ENCODE measurements around the gene NUP37. TPM values are rescaled to one million over a fixed set of nuclear protein-coding genes. Genes with fewer than 3 reads are reported as not detected.

NUP37 gene
- total and polyA plus RNA-seq, 2 of the 8 experiments (the other 6 are each of a cell fraction or from before 2014, with no cell fraction given) = 53.5 to 71.0 TPM

DNA sequence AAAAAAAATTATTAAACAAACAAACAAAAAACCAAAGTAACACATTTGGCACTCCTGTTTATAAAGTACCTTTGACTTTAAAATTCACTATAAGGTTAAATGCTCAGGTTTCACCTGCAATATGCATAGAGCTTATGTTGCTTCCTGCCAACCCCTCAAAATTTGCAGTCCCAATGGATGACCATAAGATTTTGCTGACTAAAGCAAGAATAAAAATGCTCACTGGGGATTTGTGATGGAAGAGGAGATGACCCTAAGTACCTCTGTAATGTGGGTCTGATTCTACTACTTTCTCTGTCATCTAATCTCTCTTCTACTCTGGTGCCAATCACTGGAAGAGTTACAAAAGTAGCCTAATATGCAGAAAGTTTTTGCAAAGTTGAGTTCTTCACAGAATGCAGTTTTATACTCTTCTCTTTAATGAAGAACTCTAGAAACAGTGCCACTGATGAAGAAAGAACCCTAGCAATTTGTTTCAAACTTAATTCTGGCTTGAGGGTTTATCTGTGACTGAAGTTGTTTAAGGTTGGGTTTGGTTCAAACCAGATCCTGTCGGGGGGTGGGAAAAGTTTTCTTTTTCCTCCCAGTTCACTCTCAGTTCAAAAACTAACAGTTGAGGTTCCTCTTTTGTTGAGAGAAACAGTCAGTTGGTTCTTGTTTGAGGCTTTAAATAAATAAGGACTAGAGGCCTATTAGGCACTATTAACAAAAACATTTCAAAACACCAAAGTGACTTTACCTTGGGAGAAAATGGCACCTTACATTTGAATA is 69.1 kb downstream of the NUP37 start:
- Histone ChIP-seq H2AK5ac (ENCODE audit: low read depth, low read length) (no peak overlapping the region), H4K20me1 (replicated peaks in 1 of 2; ENCODE audit: control insufficient read depth in 1 of 2, insufficient read depth in 2 of 2, low read length in 2 of 2) (no peaks in the 10 kb centered on the region), H2BK20ac (ENCODE audit: low read length) (no peak overlapping the region), H3K27me3 (replicated peaks in 1 of 4; ENCODE audit: control insufficient read depth in 3 of 4, extremely low read depth in 1 of 4, insufficient read depth in 3 of 4, low read length in 3 of 4) (no peaks in the 10 kb centered on the region), H3K23ac (ENCODE audit: insufficient read length) (no peak overlapping the region), H4K91ac (replicated peaks; ENCODE audit: insufficient read length, low read length) (no peak overlapping the region), H2BK12ac (ENCODE audit: low read depth, low read length) (no peak overlapping the region), H3K79me1 (ENCODE audit: low read depth, low read length) (no peaks in the 10 kb centered on the region), H4K8ac (ENCODE audit: extremely low read depth, insufficient read depth, low read length) (no peak overlapping the region), H3K9me3 (ENCODE audit: insufficient read depth in 2 of 2, low read depth in 1 of 2, low read length in 1 of 2) (no peaks in the 10 kb centered on the region), H2BK120ac (replicated peaks; ENCODE audit: low read depth, low read length) (no peak overlapping the region), H3K23me2 (ENCODE audit: low read depth, low read length) (no peaks in the 10 kb centered on the region), H3K79me2 (ENCODE audit: control insufficient read depth in 1 of 2, insufficient read depth in 2 of 2, low read length in 2 of 2) (no peaks in the 10 kb centered on the region), H3K18ac (ENCODE audit: extremely low read depth, low read length) (no peak overlapping the region), H3K4me3 (ENCODE audit: extremely low read depth in 1 of 4, insufficient read depth in 2 of 4, low read depth in 3 of 4, low read length in 4 of 4) (no peak overlapping the region), H3K14ac (ENCODE audit: insufficient read length) (no peak overlapping the region), H2BK5ac (ENCODE audit: low read depth, low read length) (no peak overlapping the region), H3K4me2 (ENCODE audit: insufficient read depth in 1 of 2, low read depth in 2 of 2, low read length in 2 of 2) (no peak overlapping the region), H2AFZ (ENCODE audit: low read length) (no peak overlapping the region), H3K36me3 (ENCODE audit: control insufficient read depth in 2 of 4, insufficient read depth in 4 of 4, low read length in 3 of 4) (no peaks in the 10 kb centered on the region), H4K5ac (ENCODE audit: insufficient read length, low read depth, low read length) (no peak overlapping the region), H3K56ac (replicated peaks; ENCODE audit: insufficient read length, low read depth, low read length) (no peak overlapping the region), H3K9ac (replicated peaks in 1 of 4; ENCODE audit: extremely low read depth in 1 of 4, low read depth in 3 of 4, low read length in 3 of 4) (no peak overlapping the region), H3K4ac (replicated peaks; ENCODE audit: insufficient read length, low read depth, low read length) (no peak overlapping the region), H3K27ac (ENCODE audit: low read depth, low read length) (no peak overlapping the region), H3K4me1 (replicated peaks in 1 of 4; ENCODE audit: control insufficient read depth in 3 of 4, insufficient read depth in 4 of 4, low read length in 3 of 4) (no peaks in the 10 kb centered on the region), H2BK15ac (ENCODE audit: low read length) (no peak overlapping the region)
- POLR2A ChIA-PET (ENCODE audit: partially characterized antibody) = no interaction called here
- CTCF ChIA-PET (ENCODE audit: partially characterized antibody) = interaction anchor here (0.6 kb wide), 1 partner anchor 766 kb away, joined by 3 read pairs; no protein-coding TSS in a partner anchor
- 76% methylated on average over 1 of the region's 1 CpG; no CpG with 5 or more reads in 1 of the 2 experiments for WGBS, 2 experiments (ENCODE audit: extremely low coverage in 1 of 2, insufficient coverage in 1 of 2, insufficient read length in 1 of 2, insufficient replicate concordance in 2 of 2, low coverage in 1 of 2, low lambda C conversion rate in 2 of 2, missing lambda C conversion rate in 1 of 2)
- DNase-seq (ENCODE audit: low read depth in 1 of 2, low spot score in 2 of 2) (no peak), FAIRE-seq (no peak)
- TF ChIP-seq ZNF274 (IDR thresholded peaks at IDR 0.05; ENCODE audit: borderline replicate concordance, extremely low read depth, low read length) (no peak), SRF (IDR thresholded peaks at IDR 0.05; ENCODE audit: low read depth, low read length) (no peak), GABPA (IDR thresholded peaks at IDR 0.05; ENCODE audit: borderline replicate concordance, insufficient read depth, low read length) (no peak), JUN (IDR thresholded peaks at IDR 0.05; ENCODE audit: low read depth, low read length) (no peak), CREB1 (IDR thresholded peaks at IDR 0.05) (no peak)
